GM20431 (cell line): ENCODE results near the gene NRG3.

Source experiments
- in situ Hi-C: fragments of 300-500 bp; cut with MseI, MboI; formaldehyde crosslinking; loops from one replicate; pipeline ENCODE4 v1.15.0; 2020; ENCODE audit warnings: low sequenced_read_pairs; ENCODE audit not compliant: unreplicated experiment

Gene NRG3

GRCh38 chr10:82190432-82191260 is 315.7 kb downstream of the NRG3 start:
- in situ Hi-C loops, result no loop called here

GRCh38 chr10:82191653-82192052 is 316.7 kb downstream of the NRG3 start:
- in situ Hi-C loops, result no loop called here

GRCh38 chr10:82192665-82193064 is 317.7 kb downstream of the NRG3 start:
- in situ Hi-C loops, result no loop called here

- in situ Hi-C loops, result no loop called here
These were observed 319.4 kb downstream of the NRG3 start for GRCh38 chr10:82194419-82194818.

- in situ Hi-C loops, result no loop called here
These were observed 331.8 kb downstream of the NRG3 start for GRCh38 chr10:82206831-82207230.

GRCh38 chr10:82208726-82209125 is 333.7 kb downstream of the NRG3 start:
- in situ Hi-C loops, result no loop called here

GRCh38 chr10:82210331-82210730 is 335.3 kb downstream of the NRG3 start:
- in situ Hi-C loops, result no loop called here

GRCh38 chr10:82211346-82211745 is 336.4 kb downstream of the NRG3 start:
- in situ Hi-C loops, result no loop called here

- in situ Hi-C loops, result no loop called here
These were observed 337.8 kb downstream of the NRG3 start for GRCh38 chr10:82212753-82213152.

GRCh38 chr10:82213784-82214183 is 338.8 kb downstream of the NRG3 start:
- in situ Hi-C loops, result no loop called here

- in situ Hi-C loops, result no loop called here
These were observed 346.1 kb downstream of the NRG3 start for GRCh38 chr10:82221056-82221455.

- in situ Hi-C loops, result no loop called here
These were observed 346.7 kb downstream of the NRG3 start for GRCh38 chr10:82221601-82222149.

- in situ Hi-C loops, result no loop called here
These were observed 353.7 kb downstream of the NRG3 start for GRCh38 chr10:82228701-82229100.

- in situ Hi-C loops, result no loop called here
These were observed 359.2 kb downstream of the NRG3 start for GRCh38 chr10:82234173-82234572.

- in situ Hi-C loops, result no loop called here
These were observed 361.2 kb downstream of the NRG3 start for GRCh38 chr10:82236084-82236731.

- in situ Hi-C loops, result no loop called here
These were observed 363.3 kb downstream of the NRG3 start for GRCh38 chr10:82238291-82238690.

GRCh38 chr10:82240408-82240807 is 365.4 kb downstream of the NRG3 start:
- in situ Hi-C loops, result no loop called here

- in situ Hi-C loops, result no loop called here
These were observed 367.8 kb downstream of the NRG3 start for GRCh38 chr10:82242778-82243177.

GRCh38 chr10:82245157-82245556 is 370.2 kb downstream of the NRG3 start:
- in situ Hi-C loops, result no loop called here

GRCh38 chr10:82245906-82246560 is 371.0 kb downstream of the NRG3 start:
- in situ Hi-C loops, result no loop called here

- in situ Hi-C loops, result no loop called here
These were observed 374.1 kb downstream of the NRG3 start for GRCh38 chr10:82249141-82249540.
